ENCODE data around the gene NOTUM. TPM values are rescaled to one million over a fixed set of nuclear protein-coding genes. Genes with fewer than 3 reads are reported as not detected.

NOTUM gene
- total and polyA plus RNA-seq, 2 donors (not counting 3 experiments of a cell fraction or from before 2014, with no cell fraction given), result not detected

DNA sequence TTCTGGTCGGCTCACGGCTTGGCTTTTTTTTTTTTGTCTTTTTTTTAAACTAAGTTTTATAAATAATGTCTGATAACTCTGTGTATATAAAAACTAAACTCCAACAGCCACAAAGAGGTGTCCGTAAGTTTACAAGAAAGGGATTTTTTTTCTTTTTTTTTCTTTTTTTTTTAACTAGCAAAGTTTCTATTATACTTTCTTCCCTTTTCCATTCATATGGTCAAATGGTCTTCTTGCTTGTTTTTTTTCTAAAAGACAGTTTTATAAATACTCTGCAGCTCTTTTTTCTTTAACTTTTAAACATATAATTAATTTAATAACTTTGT lies 39.5 kb downstream of the NOTUM start:
- no peak overlapping the region for H3K9ac ChIP-seq (replicated peaks; ENCODE audit: extremely low read depth, insufficient read depth, low read length)
- peaks cover 0 to 26% of the 10 kb centered on the region in 2 experiments for H3K36me3 ChIP-seq (ENCODE audit: control insufficient read depth in 2 of 2, extremely low read depth in 1 of 2, insufficient read depth in 2 of 2, low read length in 2 of 2)
- no peaks in the 10 kb centered on the region for H3K9me3 ChIP-seq (replicated peaks; ENCODE audit: control insufficient read depth, insufficient read depth, low read length)
- H4K20me1 ChIP-seq (replicated peaks; ENCODE audit: control insufficient read depth, extremely low read depth, insufficient read depth, low read length), result no peaks in the 10 kb centered on the region
- FAIRE-seq (no peak), DNase-seq (ENCODE audit: low read depth, low spot score) (no peak)
- no peaks in the 10 kb centered on the region for H3K27me3 ChIP-seq (ENCODE audit: control insufficient read depth in 2 of 2, insufficient read depth in 2 of 2, low read length in 2 of 2)
- H3K4me3 ChIP-seq (replicated peaks in 1 of 3; ENCODE audit: insufficient read depth in 1 of 3, low read depth in 1 of 3, low read length in 3 of 3), result no peak overlapping the region
- peaks cover 24% of the 10 kb centered on the region for H3K4me1 ChIP-seq (ENCODE audit: control insufficient read depth, extremely low read depth, insufficient read depth, low read length)
- dilution Hi-C loops (cut with MboI; ENCODE audit: extremely low pct_ligation_motif_present, low sequenced_read_pairs), result no loop called here
- POLR2A ChIA-PET, result no interaction called here
- no peak overlapping the region for H2AFZ ChIP-seq (ENCODE audit: low read depth, low read length)
- H3K79me2 ChIP-seq (ENCODE audit: control insufficient read depth, insufficient read depth, low read length), result peaks cover 73% of the 10 kb centered on the region
- no peak overlapping the region for H3K4me2 ChIP-seq (ENCODE audit: insufficient read depth, low read length)
- BruUV-seq (replicated peaks), result no TSS peak
- H3K27ac ChIP-seq (ENCODE audit: insufficient read depth, low read depth, low read length), result no peak overlapping the region
- no peaks in the 10 kb centered on the region for H3K9me1 ChIP-seq (replicated peaks; ENCODE audit: control insufficient read depth, extremely low read depth, insufficient read depth, low read length)
- TF ChIP-seq JUN (IDR thresholded peaks at IDR 0.05; ENCODE audit: borderline replicate concordance, insufficient read depth, insufficient read length, low read depth), result no peak
- no peak for TF ChIP-seq POLR2A (IDR thresholded peaks at IDR 0.05; ENCODE audit: low read depth, low read length)
- TF ChIP-seq POLR2AphosphoS5 (IDR thresholded peaks at IDR 0.05; ENCODE audit: insufficient read depth, low read depth, low read length), result no peak
- TF ChIP-seq, protein P1, sequence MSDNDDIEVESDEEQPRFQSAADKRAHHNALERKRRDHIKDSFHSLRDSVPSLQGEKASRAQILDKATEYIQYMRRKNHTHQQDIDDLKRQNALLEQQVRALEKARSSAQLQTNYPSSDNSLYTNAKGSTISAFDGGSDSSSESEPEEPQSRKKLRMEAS (IDR thresholded peaks at IDR 0.05; ENCODE audit: insufficient read depth, insufficient read length), result no peak
- TF ChIP-seq FOS (IDR thresholded peaks at IDR 0.05; ENCODE audit: borderline replicate concordance, insufficient read depth, low read length), result no peak
- no peak for TF ChIP-seq GATA2 (IDR thresholded peaks at IDR 0.05; ENCODE audit: insufficient read depth, insufficient read length, low read depth, low read length)
- no peak for TF ChIP-seq MYC (IDR thresholded peaks at IDR 0.05; ENCODE audit: low read depth, low read length)
- TF ChIP-seq, protein P2, sequence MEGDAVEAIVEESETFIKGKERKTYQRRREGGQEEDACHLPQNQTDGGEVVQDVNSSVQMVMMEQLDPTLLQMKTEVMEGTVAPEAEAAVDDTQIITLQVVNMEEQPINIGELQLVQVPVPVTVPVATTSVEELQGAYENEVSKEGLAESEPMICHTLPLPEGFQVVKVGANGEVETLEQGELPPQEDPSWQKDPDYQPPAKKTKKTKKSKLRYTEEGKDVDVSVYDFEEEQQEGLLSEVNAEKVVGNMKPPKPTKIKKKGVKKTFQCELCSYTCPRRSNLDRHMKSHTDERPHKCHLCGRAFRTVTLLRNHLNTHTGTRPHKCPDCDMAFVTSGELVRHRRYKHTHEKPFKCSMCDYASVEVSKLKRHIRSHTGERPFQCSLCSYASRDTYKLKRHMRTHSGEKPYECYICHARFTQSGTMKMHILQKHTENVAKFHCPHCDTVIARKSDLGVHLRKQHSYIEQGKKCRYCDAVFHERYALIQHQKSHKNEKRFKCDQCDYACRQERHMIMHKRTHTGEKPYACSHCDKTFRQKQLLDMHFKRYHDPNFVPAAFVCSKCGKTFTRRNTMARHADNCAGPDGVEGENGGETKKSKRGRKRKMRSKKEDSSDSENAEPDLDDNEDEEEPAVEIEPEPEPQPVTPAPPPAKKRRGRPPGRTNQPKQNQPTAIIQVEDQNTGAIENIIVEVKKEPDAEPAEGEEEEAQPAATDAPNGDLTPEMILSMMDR (IDR thresholded peaks at IDR 0.05; ENCODE audit: extremely low read depth in 1 of 2, insufficient read depth in 1 of 2, low read depth in 1 of 2, low read length in 2 of 2), result no peak
- no peak for TF ChIP-seq EZH2 (IDR thresholded peaks at IDR 0.05; ENCODE audit: borderline replicate concordance, low read depth, low read length, severe bottlenecking)
- intact Hi-C loops (cut with micrococcal nuclease), result no loop called here
- CTCF ChIA-PET, result no interaction called here

All from endothelial cell of umbilical vein (primary cell).